ENCODE results near the gene FBXO11.

Gene FBXO11

GRCh38 chr2:47798631-47799030 is 107.7 kb downstream of the FBXO11 start:
- in situ Hi-C loops (cut with MboI; ENCODE audit: low sequenced_read_pairs) = no loop called here

- in situ Hi-C loops (cut with MboI; ENCODE audit: low sequenced_read_pairs) = no loop called here
Measured at GRCh38 chr2:47796090-47796697, 110.1 kb downstream of the FBXO11 start.

- in situ Hi-C loops (cut with MboI; ENCODE audit: low sequenced_read_pairs) = no loop called here
Measured at GRCh38 chr2:47785986-47786385, 120.3 kb downstream of the FBXO11 start.

- in situ Hi-C loops (cut with MboI; ENCODE audit: low sequenced_read_pairs) = no loop called here
Measured at GRCh38 chr2:47784352-47784851, 121.9 kb downstream of the FBXO11 start.

GRCh38 chr2:47783486-47784351 is 122.6 kb downstream of the FBXO11 start:
- in situ Hi-C loops (cut with MboI; ENCODE audit: low sequenced_read_pairs) = no loop called here

- in situ Hi-C loops (cut with MboI; ENCODE audit: low sequenced_read_pairs) = no loop called here
Measured at GRCh38 chr2:47782671-47783485, 123.4 kb downstream of the FBXO11 start, which contains the start of gene MSH6. Gene MSH6 (plus strand): TSS chr2:47783145. CDS start chr2:47783234, 89 bp downstream.

- in situ Hi-C loops (cut with MboI; ENCODE audit: low sequenced_read_pairs) = no loop called here
Measured at GRCh38 chr2:47782381-47782670, 124.0 kb downstream of the FBXO11 start.

- in situ Hi-C loops (cut with MboI; ENCODE audit: low sequenced_read_pairs) = loop anchor here (10.0 kb wide), 1 partner anchor 445 kb away; no protein-coding TSS in a partner anchor
Measured at GRCh38 chr2:47779426-47779790, 126.9 kb downstream of the FBXO11 start.

- in situ Hi-C loops (cut with MboI; ENCODE audit: low sequenced_read_pairs) = loop anchor here (10.0 kb wide), 1 partner anchor 444 kb away; no protein-coding TSS in a partner anchor
Measured at GRCh38 chr2:47778698-47779425, 127.4 kb downstream of the FBXO11 start.

GRCh38 chr2:47777277-47777937 is 128.9 kb downstream of the FBXO11 start:
- in situ Hi-C loops (cut with MboI; ENCODE audit: low sequenced_read_pairs) = loop anchor here (10.0 kb wide), 1 partner anchor 443 kb away; no protein-coding TSS in a partner anchor

- in situ Hi-C loops (cut with MboI; ENCODE audit: low sequenced_read_pairs) = loop anchor here (10.0 kb wide), 1 partner anchor 440 kb away; no protein-coding TSS in a partner anchor
Measured at GRCh38 chr2:47774567-47774966, 131.7 kb downstream of the FBXO11 start.

- in situ Hi-C loops (cut with MboI; ENCODE audit: low sequenced_read_pairs) = loop anchor here (10.0 kb wide), 1 partner anchor 438 kb away; no protein-coding TSS in a partner anchor
Measured at GRCh38 chr2:47772343-47772742, 134.0 kb downstream of the FBXO11 start.

GRCh38 chr2:47771211-47771610 is 135.1 kb downstream of the FBXO11 start:
- in situ Hi-C loops (cut with MboI; ENCODE audit: low sequenced_read_pairs) = loop anchor here (10.0 kb wide), 1 partner anchor 436 kb away; no protein-coding TSS in a partner anchor

GRCh38 chr2:47769318-47769717 is 137.0 kb downstream of the FBXO11 start:
- in situ Hi-C loops (cut with MboI; ENCODE audit: low sequenced_read_pairs) = loop anchor here (10.0 kb wide), 1 partner anchor 315 kb away; no protein-coding TSS in a partner anchor

- in situ Hi-C loops (cut with MboI; ENCODE audit: low sequenced_read_pairs) = loop anchor here (10.0 kb wide), 1 partner anchor 313 kb away; no protein-coding TSS in a partner anchor
Measured at GRCh38 chr2:47767880-47768609, 138.3 kb downstream of the FBXO11 start.

- in situ Hi-C loops (cut with MboI; ENCODE audit: low sequenced_read_pairs) = loop anchor here (10.0 kb wide), 1 partner anchor 313 kb away; no protein-coding TSS in a partner anchor
Measured at GRCh38 chr2:47767497-47767844, 138.8 kb downstream of the FBXO11 start.

- in situ Hi-C loops (cut with MboI; ENCODE audit: low sequenced_read_pairs) = no loop called here
Measured at GRCh38 chr2:47751856-47752414, 154.4 kb downstream of the FBXO11 start.

- in situ Hi-C loops (cut with MboI; ENCODE audit: low sequenced_read_pairs) = no loop called here
Measured at GRCh38 chr2:47747878-47748277, 158.4 kb downstream of the FBXO11 start.

- in situ Hi-C loops (cut with MboI; ENCODE audit: low sequenced_read_pairs) = no loop called here
Measured at GRCh38 chr2:47744074-47744473, 162.2 kb downstream of the FBXO11 start.

Measured in HL-60/S4 treated with phorbol 12-myristate 13-acetate at 8.2 ng/mL for 4 days and 3 days (cell line).